SK-N-SH (cell line): ENCODE measurements around the gene UBE2Q1. TPM values are rescaled to one million over a fixed set of nuclear protein-coding genes. Genes with fewer than 3 reads are reported as not detected.

Experiments used
- CTCF ChIA-PET: fragments of 300-600, 350-600 bp; formaldehyde crosslinking; extraction: SDS; loops from one replicate; lab custom pipeline; 2021; lab: Yijun Ruan, JAX
- POLR2A ChIA-PET: fragments of 350-600 bp; sonication (Branson Sonifier 250); formaldehyde crosslinking; extraction: SDS; loops from one replicate; lab custom pipeline; 2020; ENCODE audit warnings: antibody characterized with exemption, inconsistent platforms; lab: Yijun Ruan, JAX
- DNase-seq: peaks from one replicate; pipeline ENCODE4 v3.0.0; 2012
- H2AFZ ChIP-seq: fragments of 200-600 bp; sonication (generic); 2 replicates; pipeline ENCODE4 v1.8.1; 2016; ENCODE audit warnings: antibody characterized with exemption, mild to moderate bottlenecking, low read depth
- H3F3A ChIP-seq: fragments of 200-600 bp; sonication (generic); replicated peaks from 2 replicates; pipeline ENCODE3; 2016; ENCODE audit warnings: antibody characterized with exemption, mild to moderate bottlenecking; ENCODE audit not compliant: insufficient read depth
- H3K27ac ChIP-seq, 2 experiments: fragments of 200-500 bp in 1 of 2; fragments of 200-600 bp in 1 of 2; sonication (Bioruptor generic) in 1 of 2; sonication (generic), shearing (Covaris generic) in 1 of 2; 2 replicates each; pipeline versions ENCODE4 v1.5.1 to v1.6.1; 2014 to 2016; ENCODE audit warnings: low read depth in 2 of 2, inconsistent platforms in 1 of 2, low read length in 1 of 2, mild to moderate bottlenecking in 1 of 2, mixed read lengths in 1 of 2
- H3K27me3 ChIP-seq: fragments of 200-600 bp; sonication (generic), shearing (Covaris generic); 2 replicates; pipeline ENCODE4 v1.6.1; 2016; ENCODE audit warnings: mixed run types; ENCODE audit not compliant: insufficient read depth
- H3K36me3 ChIP-seq, 2 experiments: fragments of 200-500 bp in 1 of 2; fragments of 200-600 bp in 1 of 2; sonication (Bioruptor generic) in 1 of 2; sonication (generic) in 1 of 2; replicated peaks in 1 of 2; 2 replicates each; pipeline versions ENCODE3 to v1.5.1; 2014 to 2016; ENCODE audit warnings: low read length in 1 of 2, mild to moderate bottlenecking in 1 of 2; ENCODE audit not compliant: insufficient read depth in 2 of 2, control insufficient read depth in 1 of 2
- H3K4me1 ChIP-seq, 2 experiments: fragments of 200-500 bp in 1 of 2; fragments of 200-600 bp in 1 of 2; sonication (Bioruptor generic) in 1 of 2; sonication (generic), shearing (Covaris generic) in 1 of 2; 2 replicates each; pipeline versions ENCODE4 v1.5.1 to v1.6.1; 2014 to 2016; ENCODE audit warnings: low read depth in 1 of 2, low read length in 1 of 2, mixed run types in 1 of 2; ENCODE audit not compliant: insufficient read depth in 2 of 2, control insufficient read depth in 1 of 2
- H3K4me2 ChIP-seq: fragments of 200-600 bp; sonication (generic), shearing (Covaris generic); 2 replicates; pipeline ENCODE4 v1.6.1; 2017; ENCODE audit warnings: mixed run types
- H3K4me3 ChIP-seq, 2 experiments: fragments of 200-500 bp in 1 of 2; fragments of 200-600 bp in 1 of 2; sonication (Bioruptor generic) in 1 of 2; sonication (generic), shearing (Covaris generic) in 1 of 2; 2 replicates each; pipeline versions ENCODE4 v1.5.1 to v1.8.1; 2014 to 2016; ENCODE audit warnings: low read depth in 2 of 2, inconsistent platforms in 1 of 2, low read length in 1 of 2, mild to moderate bottlenecking in 1 of 2, mixed read lengths in 1 of 2, moderate library complexity in 1 of 2
- H3K79me2 ChIP-seq: fragments of 200-600 bp; sonication (generic); 2 replicates; pipeline ENCODE4 v1.8.1; 2017; ENCODE audit warnings: mild to moderate bottlenecking; ENCODE audit not compliant: insufficient read depth
- H3K9ac ChIP-seq: fragments of 200-600 bp; sonication (generic); 2 replicates; pipeline ENCODE4 v1.6.1; 2017; ENCODE audit warnings: mixed run types
- H3K9me2 ChIP-seq: fragments of 200-600 bp; sonication (generic); 2 replicates; pipeline ENCODE4 v1.6.1; 2017; ENCODE audit warnings: mixed run types
- H3K9me3 ChIP-seq: fragments of 200-600 bp; sonication (generic); 2 replicates; pipeline ENCODE4 v1.6.1; 2017; ENCODE audit warnings: mixed run types, mild to moderate bottlenecking, moderate library complexity
- H4K20me1 ChIP-seq: fragments of 200-600 bp; sonication (generic); 2 replicates; pipeline ENCODE4 v1.6.1; 2017; ENCODE audit warnings: mild to moderate bottlenecking, mixed run types; ENCODE audit not compliant: insufficient read depth
- CHD2 ChIP-seq: fragments of 150-350 bp; IDR thresholded peaks from 2 replicates; pipeline ENCODE4 v1.6.1; 2018; ENCODE audit warnings: low read length; ENCODE audit not compliant: partially characterized antibody
- ELF1 ChIP-seq: IDR thresholded peaks from 2 replicates; pipeline ENCODE4 v1.4.0; 2012
- FOXJ3 ChIP-seq: sonication (generic); formaldehyde crosslinking; IDR thresholded peaks from 2 replicates; pipeline ENCODE4 v1.5.1; 2020; ENCODE audit warnings: mild to moderate bottlenecking, missing genetic modification reagents
- FOXM1 ChIP-seq: IDR thresholded peaks from 2 replicates; pipeline ENCODE4 v1.4.0; 2012; ENCODE audit warnings: low read depth, mild to moderate bottlenecking
- GABPA ChIP-seq: IDR thresholded peaks from 2 replicates; pipeline ENCODE4 v1.4.0; 2012; ENCODE audit warnings: low read depth, mild to moderate bottlenecking
- GATA2 ChIP-seq: sonication (generic); formaldehyde crosslinking; IDR thresholded peaks from 2 replicates; pipeline ENCODE4 v1.5.0; 2020; ENCODE audit warnings: mild to moderate bottlenecking, missing genetic modification reagents
- MAX ChIP-seq: IDR thresholded peaks from 2 replicates; pipeline ENCODE4 v1.4.0; 2012; ENCODE audit warnings: low read depth
- MEF2A ChIP-seq: IDR thresholded peaks from 2 replicates; pipeline ENCODE4 v1.4.0; 2012; ENCODE audit warnings: low read depth, borderline replicate concordance
- MXI1 ChIP-seq: IDR thresholded peaks from 2 replicates; pipeline ENCODE4 v1.6.1; 2012; ENCODE audit warnings: mild to moderate bottlenecking, low read depth, low read length, improper control_type of control experiment
- NFIC ChIP-seq: IDR thresholded peaks from 2 replicates; pipeline ENCODE4 v1.4.0; 2012; ENCODE audit warnings: borderline replicate concordance
- NRF1 ChIP-seq: IDR thresholded peaks from 2 replicates; pipeline ENCODE4 v1.6.1; 2012; ENCODE audit warnings: low read depth, mild to moderate bottlenecking, low read length
- PBX3 ChIP-seq: IDR thresholded peaks from 2 replicates; pipeline ENCODE4; 2012
- POLR2AphosphoS5 ChIP-seq: IDR thresholded peaks from 2 replicates; pipeline ENCODE4 v1.6.1; 2012; ENCODE audit warnings: low read depth, low read length
- RAD21 ChIP-seq: IDR thresholded peaks from 2 replicates; pipeline ENCODE4 v1.6.1; 2012; ENCODE audit warnings: mild to moderate bottlenecking, low read length
- RCOR1 ChIP-seq: fragments of 150-350 bp; IDR thresholded peaks from 2 replicates; pipeline ENCODE4 v1.6.1; 2017; ENCODE audit warnings: antibody characterized with exemption, low read length
- TEAD4 ChIP-seq: IDR thresholded peaks from 2 replicates; pipeline ENCODE4 v1.4.0; 2012; ENCODE audit warnings: mild to moderate bottlenecking, borderline replicate concordance; ENCODE audit not compliant: insufficient read depth
- USF1 ChIP-seq: IDR thresholded peaks from 2 replicates; pipeline ENCODE4 v1.4.0; 2012; ENCODE audit warnings: low read depth, borderline replicate concordance
- WGBS: methylation state at CpG from one replicate; pipeline ENCODE4 v1.1.6; 2017; ENCODE audit warnings: low lambda C conversion rate; 5-methylcytosine and 5-hydroxymethylcytosine counted together
- polyA plus RNA-seq, 3 experiments: library from polyadenylated mRNA; depleted of rRNA; stranded (reverse); fragments of >200 nt; gene quantifications; 2 replicates each; pipeline ENCODE4 v1.2.3, GENCODE V29; 2012

Gene UBE2Q1
- polyA plus RNA-seq, 1 of the 3 experiments (the other 2 are of a cell fraction) = 12.5 TPM

GRCh38 chr1:154548028-154548427, 10.4 kb downstream of the UBE2Q1 start (continued):
- no peak for TF ChIP-seq NRF1
- no peak for TF ChIP-seq CHD2
- no peak for TF ChIP-seq ELF1
- no peak for TF ChIP-seq FOXM1
- TF ChIP-seq USF1 = no peak
- TF ChIP-seq PBX3 = no peak
- TF ChIP-seq NFIC = no peak
- TF ChIP-seq MEF2A = no peak
- TF ChIP-seq, all 33 proteins: peak for 0

- peak overlapping the region in 1 of 2 experiments; percentile 78; a peak in 2 of 4 replicates for H3K27ac ChIP-seq
- no peak for DNase-seq
- no peak overlapping the region for H2AFZ ChIP-seq
- POLR2A ChIA-PET = interaction anchor here (1.0 to 1.3 kb wide), 2 partner anchors 8 to 68 kb away, joined by 3 to 4 read pairs; no protein-coding TSS in a partner anchor
- peaks cover 18% of the 10 kb centered on the region for H3F3A ChIP-seq
- no peak overlapping the region for H3K4me2 ChIP-seq
- H3K36me3 ChIP-seq = peaks cover 6 to 39% of the 10 kb centered on the region in 2 experiments
- no peak overlapping the region for H3K4me3 ChIP-seq
- H4K20me1 ChIP-seq = no peaks in the 10 kb centered on the region
- no peaks in the 10 kb centered on the region for H3K9me3 ChIP-seq
- 67% methylated on average over 10 of the region's 11 CpGs for WGBS
- CTCF ChIA-PET = interaction anchor here (0.6 to 7.4 kb wide), 42 partner anchors 8 to 624 kb away, joined by 3 to 187 read pairs (median 4); partner anchors contain the start of genes CHRNB2 and IL6R
- no peak overlapping the region for H3K9ac ChIP-seq
- TF ChIP-seq CHD2 = no peak
- TF ChIP-seq USF1 = no peak
- TF ChIP-seq POLR2AphosphoS5 = no peak
- no peak for TF ChIP-seq MAX
- no peak for TF ChIP-seq FOXJ3 (CRISPR knock-in tag)
- TF ChIP-seq TEAD4 = no peak
- TF ChIP-seq GABPA = no peak
- TF ChIP-seq GATA2 (CRISPR knock-in tag) = no peak
- no peak for TF ChIP-seq MXI1
- TF ChIP-seq RAD21 = no peak
- TF ChIP-seq RCOR1 = no peak
- no peaks in the 10 kb centered on the region for H3K79me2 ChIP-seq
- H3K4me1 ChIP-seq = peaks cover 0 to 22% of the 10 kb centered on the region in 2 experiments; a peak in 1 of 4 replicates
- H3K27me3 ChIP-seq = no peaks in the 10 kb centered on the region
- H3K9me2 ChIP-seq = no peaks in the 10 kb centered on the region
These were observed 11.2 kb downstream of the UBE2Q1 start for GRCh38 chr1:154547105-154547732.
